NB4 (cell line): ENCODE results near the gene NAA10.

Experiments
- DNase-seq: peaks from one replicate; pipeline ENCODE4 v3.0.0; 2010; ENCODE audit warnings: low read depth
- H3K4me3 ChIP-seq: one replicate; pipeline ENCODE4 v1.5.1; 2011; ENCODE audit warnings: mild to moderate bottlenecking, low read depth, low read length, moderate library complexity
- CTCF ChIP-seq: IDR thresholded peaks from one replicate; pipeline ENCODE4 v1.5.1; 2012; ENCODE audit warnings: low read depth, low read length
- MAX ChIP-seq: IDR thresholded peaks from 2 replicates; pipeline ENCODE4 v1.6.1; 2011; ENCODE audit warnings: low read depth, low read length
- MYC ChIP-seq: IDR thresholded peaks from 2 replicates; pipeline ENCODE4 v1.6.1; 2011; ENCODE audit warnings: low read depth, low read length
- POLR2A ChIP-seq: IDR thresholded peaks from 2 replicates; pipeline ENCODE4 v1.6.1; 2011; ENCODE audit warnings: mild to moderate bottlenecking; ENCODE audit not compliant: insufficient read length; ENCODE audit errors: extremely low read depth

NAA10 gene

GRCh38 chrX:153934148-153934761 is 582 bp downstream of the NAA10 start:
- DNase-seq = no peak
- TF ChIP-seq CTCF (no peak), POLR2A (no peak), MAX (no peak)
- peak overlapping the region; percentile 88 for H3K4me3 ChIP-seq

DNA sequence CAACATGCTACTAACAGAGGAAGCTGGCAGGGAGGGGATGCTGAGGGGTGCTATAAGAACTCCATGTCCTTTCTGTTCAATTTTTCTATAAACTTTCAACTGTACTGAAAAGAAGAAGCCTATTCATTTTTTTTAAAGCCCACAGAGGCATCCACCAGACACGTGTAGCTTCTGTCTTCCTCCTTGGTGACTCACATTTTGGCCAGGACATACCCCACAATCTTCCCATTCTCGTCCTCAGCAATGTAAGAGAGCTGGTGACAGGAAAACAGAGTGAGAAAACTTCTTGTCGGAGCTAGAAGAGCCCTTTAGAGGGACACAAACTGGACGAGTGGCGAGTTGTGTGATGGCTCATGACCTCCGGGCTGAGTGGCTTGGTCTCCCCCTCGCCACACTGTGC is 1.1 kb downstream of the NAA10 start:
- TF ChIP-seq MYC (no peak), MAX (0 out of 2 replicates have a peak, but pooled peaks have one; percentile 14), CTCF (no peak)
- DNase-seq = peak; percentile 42
- H3K4me3 ChIP-seq = peak overlapping the region; percentile 88

GRCh38 chrX:153932220-153932915 is 2.5 kb downstream of the NAA10 start:
- DNase-seq = no peak
- TF ChIP-seq POLR2A = no peak
- no peak for TF ChIP-seq MYC
- TF ChIP-seq CTCF = no peak
- TF ChIP-seq MAX = no peak

GRCh38 chrX:153931748-153932147 is 3.1 kb downstream of the NAA10 start:
- H3K4me3 ChIP-seq = no peak overlapping the region
- TF ChIP-seq MAX (no peak), MYC (no peak), CTCF (no peak), POLR2A (no peak)
- no peak for DNase-seq

More at GRCh38 chrX:153932220-153932915, 2.5 kb downstream of the NAA10 start:
- H3K4me3 ChIP-seq = no peak overlapping the region

GRCh38 chrX:153931151-153931550 is 3.7 kb downstream of the NAA10 start:
- H3K4me3 ChIP-seq = no peak overlapping the region
- DNase-seq = no peak
- TF ChIP-seq MAX (no peak), POLR2A (no peak), MYC (no peak)
